ENCODE data around the gene ZC2HC1C. TPM values are rescaled to one million over a fixed set of nuclear protein-coding genes. Genes with fewer than 3 reads are reported as not detected.

ZC2HC1C gene
- total and polyA plus RNA-seq, 2 of the 13 experiments (the other 11 are each of a cell fraction or from before 2014, with no cell fraction given), result 3.3 to 3.5 TPM

DNA sequence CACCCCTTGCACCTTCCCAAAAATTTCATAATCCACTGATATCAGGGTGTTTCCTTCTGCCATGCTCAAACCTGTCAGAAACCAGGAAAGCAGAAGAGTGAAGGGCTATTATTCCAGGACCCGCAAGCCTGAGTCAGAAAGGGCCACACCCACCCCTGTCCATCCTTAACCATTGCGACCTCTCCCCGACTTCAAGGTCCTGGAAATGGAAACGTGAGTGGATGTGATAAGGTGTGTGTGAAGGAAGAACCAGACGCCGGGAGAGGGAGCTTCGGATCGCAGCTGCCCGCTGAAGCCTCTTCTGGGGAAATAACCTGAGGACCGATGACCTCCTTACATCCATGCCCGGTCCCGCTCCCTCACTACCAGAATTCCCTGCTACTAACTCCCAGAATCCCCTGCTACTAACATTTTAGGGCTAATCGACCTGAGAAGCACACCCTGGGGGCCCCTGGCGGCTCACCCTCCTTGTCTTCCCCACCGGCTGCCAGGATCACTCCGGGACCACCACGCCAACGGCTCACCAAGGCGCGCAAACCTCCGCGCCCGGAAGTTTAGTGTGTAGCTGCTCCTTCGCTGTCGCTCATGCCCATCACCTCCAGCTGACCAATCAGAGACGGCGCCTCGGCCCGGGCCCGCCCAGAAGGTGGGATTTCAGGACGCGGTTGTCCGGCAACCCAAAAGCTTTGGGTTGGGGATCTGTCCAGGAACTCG lies 5.8 kb upstream of the ZC2HC1C start, which contains the start of gene ACYP1 (continued):
- TF ChIP-seq, protein P1, sequence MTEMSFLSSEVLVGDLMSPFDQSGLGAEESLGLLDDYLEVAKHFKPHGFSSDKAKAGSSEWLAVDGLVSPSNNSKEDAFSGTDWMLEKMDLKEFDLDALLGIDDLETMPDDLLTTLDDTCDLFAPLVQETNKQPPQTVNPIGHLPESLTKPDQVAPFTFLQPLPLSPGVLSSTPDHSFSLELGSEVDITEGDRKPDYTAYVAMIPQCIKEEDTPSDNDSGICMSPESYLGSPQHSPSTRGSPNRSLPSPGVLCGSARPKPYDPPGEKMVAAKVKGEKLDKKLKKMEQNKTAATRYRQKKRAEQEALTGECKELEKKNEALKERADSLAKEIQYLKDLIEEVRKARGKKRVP (CRISPR knock-in tag; IDR thresholded peaks at IDR 0.05), result no peak
- TF ChIP-seq ZNF569 (CRISPR knock-in tag; IDR thresholded peaks at IDR 0.05; ENCODE audit: borderline replicate concordance) (no peak), ATM (IDR thresholded peaks at IDR 0.05; ENCODE audit: borderline replicate concordance) (no peak), SP5 (CRISPR knock-in tag; IDR thresholded peaks at IDR 0.05; ENCODE audit: borderline replicate concordance, low read depth) (peak; percentile 31; the same call in 1 of the 2 replicates), SUZ12 (IDR thresholded peaks at IDR 0.05; ENCODE audit: low read depth, low read length) (no peak), ZNF724P (CRISPR knock-in tag; IDR thresholded peaks at IDR 0.05; ENCODE audit: borderline replicate concordance) (no peak), KLF11 (CRISPR knock-in tag; IDR thresholded peaks at IDR 0.05) (no peak), ISL2 (CRISPR knock-in tag; IDR thresholded peaks at IDR 0.05) (no peak), CBX1 (IDR thresholded peaks at IDR 0.05; ENCODE audit: low read depth) (no peak), ZNF7 (CRISPR knock-in tag; IDR thresholded peaks at IDR 0.05) (no peak), TBX2 (CRISPR knock-in tag; IDR thresholded peaks at IDR 0.05; ENCODE audit: borderline replicate concordance) (peak; percentile 76), ZNF333 (CRISPR knock-in tag; IDR thresholded peaks at IDR 0.05; ENCODE audit: borderline replicate concordance) (no peak), ZNF430 (CRISPR knock-in tag; IDR thresholded peaks at IDR 0.05) (no peak), ZNF138 (CRISPR knock-in tag; IDR thresholded peaks at IDR 0.05; ENCODE audit: low read depth) (no peak; the same call in 1 of the 2 replicates), KLF15 (CRISPR knock-in tag; IDR thresholded peaks at IDR 0.05; ENCODE audit: borderline replicate concordance) (no peak), JARID2 (CRISPR knock-in tag; IDR thresholded peaks at IDR 0.05; ENCODE audit: insufficient replicate concordance) (no peak), GFI1 (CRISPR knock-in tag; IDR thresholded peaks at IDR 0.05; ENCODE audit: borderline replicate concordance) (no peak), ZNF543 (CRISPR knock-in tag; IDR thresholded peaks at IDR 0.05) (no peak), ZNF570 (CRISPR knock-in tag; IDR thresholded peaks at IDR 0.05; ENCODE audit: borderline replicate concordance) (no peak), GTF2F1 (IDR thresholded peaks at IDR 0.05; ENCODE audit: low read length) (no peak), ZMYM4 (CRISPR knock-in tag; IDR thresholded peaks at IDR 0.05) (peak; percentile 57), STAT5B (CRISPR knock-in tag; IDR thresholded peaks at IDR 0.05) (no peak), HNRNPUL1 (IDR thresholded peaks at IDR 0.05; ENCODE audit: low read depth, low read length) (no peak), HNRNPL (IDR thresholded peaks at IDR 0.05; ENCODE audit: low read depth, low read length) (no peak), SAFB2 (CRISPR knock-in tag; IDR thresholded peaks at IDR 0.05; ENCODE audit: borderline replicate concordance, low read depth) (no peak)
- TF ChIP-seq, protein P2, sequence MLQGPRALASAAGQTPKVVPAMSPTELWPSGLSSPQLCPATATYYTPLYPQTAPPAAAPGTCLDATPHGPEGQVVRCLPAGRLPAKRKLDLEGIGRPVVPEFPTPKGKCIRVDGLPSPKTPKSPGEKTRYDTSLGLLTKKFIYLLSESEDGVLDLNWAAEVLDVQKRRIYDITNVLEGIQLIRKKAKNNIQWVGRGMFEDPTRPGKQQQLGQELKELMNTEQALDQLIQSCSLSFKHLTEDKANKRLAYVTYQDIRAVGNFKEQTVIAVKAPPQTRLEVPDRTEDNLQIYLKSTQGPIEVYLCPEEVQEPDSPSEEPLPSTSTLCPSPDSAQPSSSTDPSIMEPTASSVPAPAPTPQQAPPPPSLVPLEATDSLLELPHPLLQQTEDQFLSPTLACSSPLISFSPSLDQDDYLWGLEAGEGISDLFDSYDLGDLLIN (CRISPR knock-in tag; IDR thresholded peaks at IDR 0.05; ENCODE audit: borderline replicate concordance), result peak; percentile 62; the same call in 1 of the 2 replicates
- TF ChIP-seq, protein P3, sequence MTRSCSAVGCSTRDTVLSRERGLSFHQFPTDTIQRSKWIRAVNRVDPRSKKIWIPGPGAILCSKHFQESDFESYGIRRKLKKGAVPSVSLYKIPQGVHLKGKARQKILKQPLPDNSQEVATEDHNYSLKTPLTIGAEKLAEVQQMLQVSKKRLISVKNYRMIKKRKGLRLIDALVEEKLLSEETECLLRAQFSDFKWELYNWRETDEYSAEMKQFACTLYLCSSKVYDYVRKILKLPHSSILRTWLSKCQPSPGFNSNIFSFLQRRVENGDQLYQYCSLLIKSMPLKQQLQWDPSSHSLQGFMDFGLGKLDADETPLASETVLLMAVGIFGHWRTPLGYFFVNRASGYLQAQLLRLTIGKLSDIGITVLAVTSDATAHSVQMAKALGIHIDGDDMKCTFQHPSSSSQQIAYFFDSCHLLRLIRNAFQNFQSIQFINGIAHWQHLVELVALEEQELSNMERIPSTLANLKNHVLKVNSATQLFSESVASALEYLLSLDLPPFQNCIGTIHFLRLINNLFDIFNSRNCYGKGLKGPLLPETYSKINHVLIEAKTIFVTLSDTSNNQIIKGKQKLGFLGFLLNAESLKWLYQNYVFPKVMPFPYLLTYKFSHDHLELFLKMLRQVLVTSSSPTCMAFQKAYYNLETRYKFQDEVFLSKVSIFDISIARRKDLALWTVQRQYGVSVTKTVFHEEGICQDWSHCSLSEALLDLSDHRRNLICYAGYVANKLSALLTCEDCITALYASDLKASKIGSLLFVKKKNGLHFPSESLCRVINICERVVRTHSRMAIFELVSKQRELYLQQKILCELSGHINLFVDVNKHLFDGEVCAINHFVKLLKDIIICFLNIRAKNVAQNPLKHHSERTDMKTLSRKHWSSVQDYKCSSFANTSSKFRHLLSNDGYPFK (CRISPR knock-in tag; IDR thresholded peaks at IDR 0.05; ENCODE audit: borderline replicate concordance), result peak; percentile 42; the same call in 1 of the 2 replicates
